Left kidney (tissue), 2 donors: ENCODE data around the gene TNXB. TPM values are rescaled to one million over a fixed set of nuclear protein-coding genes. Genes with fewer than 3 reads are reported as not detected.
"Not testable (repeated sequence)": the region's sequence is repeated elsewhere in the genome, so short reads cannot be mapped to it uniquely, and the experiment has no call there.

ENCODE experiments used
- DNase-seq: peaks from one replicate; pipeline ENCODE4 v3.0.0-alpha.2; 2013
- polyA plus RNA-seq: library from polyadenylated mRNA; unstranded; fragments of 120-200 nt; gene quantifications from one replicate; pipeline ENCODE4 v1.2.1, GENCODE V29; 2013; ENCODE audit not compliant: insufficient read length

The TNXB gene
- polyA plus RNA-seq, 1 donor = 4.7 TPM

GRCh38 chr6:31996385-31996784 is 112.8 kb downstream of the TNXB start:
- DNase-seq = not testable (repeated sequence)

GRCh38 chr6:31994421-31994820 is 114.7 kb downstream of the TNXB start:
- not testable (repeated sequence) for DNase-seq

Other genes with a start within 250 kb of the TNXB start
- gene NEU1, start 246.5 kb downstream of the TNXB start, polyA plus RNA-seq = 66.3 TPM
- 52.6 TPM for gene SLC44A4, start 230.3 kb downstream of the TNXB start, polyA plus RNA-seq
- 84.3 TPM for gene EHMT2, start 211.6 kb downstream of the TNXB start, polyA plus RNA-seq
- gene ZBTB12, start 207.3 kb downstream of the TNXB start, polyA plus RNA-seq = 23.1 TPM
- gene C2, start 181.6 kb downstream of the TNXB start, polyA plus RNA-seq = 3.9 TPM
- 10.7 TPM for gene CFB, start 163.2 kb downstream of the TNXB start, polyA plus RNA-seq
- 89.9 TPM for gene NELFE, start 150.4 kb downstream of the TNXB start, polyA plus RNA-seq
- gene SKIC2, start 150.2 kb downstream of the TNXB start, polyA plus RNA-seq = 60.8 TPM
- gene DXO, start 137.2 kb downstream of the TNXB start, polyA plus RNA-seq = 29.4 TPM
- gene C4A, start 127.3 kb downstream of the TNXB start, polyA plus RNA-seq = 17.0 TPM
- gene C4B, start 94.5 kb downstream of the TNXB start, polyA plus RNA-seq = 22.3 TPM
- 0.55 TPM for gene CYP21A2, start 70.9 kb downstream of the TNXB start, polyA plus RNA-seq
- gene ATF6B, start 18.9 kb upstream of the TNXB start, polyA plus RNA-seq = 94.3 TPM
- gene FKBPL, start 20.9 kb upstream of the TNXB start, polyA plus RNA-seq = 7.5 TPM
- gene PRRT1, start 42.6 kb upstream of the TNXB start, polyA plus RNA-seq = 2.7 TPM
- gene PPT2, start 44.8 kb upstream of the TNXB start, polyA plus RNA-seq = 40.9 TPM
- 30.3 TPM for gene EGFL8, start 55.3 kb upstream of the TNXB start, polyA plus RNA-seq
- 94.6 TPM for gene AGPAT1, start 66.7 kb upstream of the TNXB start, polyA plus RNA-seq
- 90.5 TPM for gene RNF5, start 69.1 kb upstream of the TNXB start, polyA plus RNA-seq
- gene AGER, start 74.9 kb upstream of the TNXB start, polyA plus RNA-seq = 28.0 TPM
- gene PBX2, start 80.9 kb upstream of the TNXB start, polyA plus RNA-seq = 190 TPM
- gene GPSM3, start 83.3 kb upstream of the TNXB start, polyA plus RNA-seq = 10.2 TPM
- 15.6 TPM for gene NOTCH4, start 114.7 kb upstream of the TNXB start, polyA plus RNA-seq